GM10266 (cell line): ENCODE measurements around the gene TBCC.

Experiments used
- DNase-seq: peaks from one replicate; pipeline ENCODE4 v3.0.0; 2012; ENCODE audit errors: extremely low spot score
- TF ChIP-seq, protein P1 (sequence below): IDR thresholded peaks from 2 replicates; pipeline ENCODE4 v1.5.1; 2012; ENCODE audit warnings: mild to moderate bottlenecking, low read depth; ENCODE audit not compliant: control insufficient read depth, insufficient read depth; ENCODE audit errors: missing control alignments

The TBCC gene

DNA sequence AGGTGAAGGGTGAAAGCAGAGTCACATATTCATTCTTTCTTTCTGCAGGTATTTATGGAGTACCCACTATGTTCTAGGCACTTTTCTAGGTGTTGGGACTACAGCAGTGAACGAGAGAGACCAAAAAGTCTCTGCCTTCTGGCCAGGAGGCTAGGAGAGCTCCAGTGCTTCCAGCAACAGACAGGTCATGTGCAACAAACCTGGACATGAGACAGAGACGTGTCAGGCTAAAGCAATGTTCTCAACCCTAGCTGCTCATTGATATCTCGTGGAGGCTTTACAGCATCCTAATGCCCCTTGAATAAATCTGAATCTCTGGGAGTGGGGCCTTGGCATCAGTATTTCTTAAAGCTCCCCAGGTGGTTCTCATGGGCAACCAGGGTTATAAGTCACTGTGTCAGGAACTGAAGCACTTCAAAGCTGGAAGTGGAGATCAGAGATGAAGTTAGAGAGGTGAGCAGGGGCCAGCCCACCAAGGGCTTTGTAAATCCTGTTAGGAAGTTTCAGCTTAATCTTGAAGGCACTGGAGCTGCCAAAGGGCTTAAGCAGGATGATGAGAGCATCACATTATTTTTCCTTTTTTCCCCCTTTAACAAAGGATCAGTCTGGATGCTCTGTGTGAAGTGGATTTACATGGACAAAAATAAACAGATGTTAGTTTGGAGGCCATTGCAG is 13.0 kb upstream of the TBCC start:
- TF ChIP-seq, protein P1, sequence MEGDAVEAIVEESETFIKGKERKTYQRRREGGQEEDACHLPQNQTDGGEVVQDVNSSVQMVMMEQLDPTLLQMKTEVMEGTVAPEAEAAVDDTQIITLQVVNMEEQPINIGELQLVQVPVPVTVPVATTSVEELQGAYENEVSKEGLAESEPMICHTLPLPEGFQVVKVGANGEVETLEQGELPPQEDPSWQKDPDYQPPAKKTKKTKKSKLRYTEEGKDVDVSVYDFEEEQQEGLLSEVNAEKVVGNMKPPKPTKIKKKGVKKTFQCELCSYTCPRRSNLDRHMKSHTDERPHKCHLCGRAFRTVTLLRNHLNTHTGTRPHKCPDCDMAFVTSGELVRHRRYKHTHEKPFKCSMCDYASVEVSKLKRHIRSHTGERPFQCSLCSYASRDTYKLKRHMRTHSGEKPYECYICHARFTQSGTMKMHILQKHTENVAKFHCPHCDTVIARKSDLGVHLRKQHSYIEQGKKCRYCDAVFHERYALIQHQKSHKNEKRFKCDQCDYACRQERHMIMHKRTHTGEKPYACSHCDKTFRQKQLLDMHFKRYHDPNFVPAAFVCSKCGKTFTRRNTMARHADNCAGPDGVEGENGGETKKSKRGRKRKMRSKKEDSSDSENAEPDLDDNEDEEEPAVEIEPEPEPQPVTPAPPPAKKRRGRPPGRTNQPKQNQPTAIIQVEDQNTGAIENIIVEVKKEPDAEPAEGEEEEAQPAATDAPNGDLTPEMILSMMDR, result no peak
- DNase-seq, result no peak

DNA sequence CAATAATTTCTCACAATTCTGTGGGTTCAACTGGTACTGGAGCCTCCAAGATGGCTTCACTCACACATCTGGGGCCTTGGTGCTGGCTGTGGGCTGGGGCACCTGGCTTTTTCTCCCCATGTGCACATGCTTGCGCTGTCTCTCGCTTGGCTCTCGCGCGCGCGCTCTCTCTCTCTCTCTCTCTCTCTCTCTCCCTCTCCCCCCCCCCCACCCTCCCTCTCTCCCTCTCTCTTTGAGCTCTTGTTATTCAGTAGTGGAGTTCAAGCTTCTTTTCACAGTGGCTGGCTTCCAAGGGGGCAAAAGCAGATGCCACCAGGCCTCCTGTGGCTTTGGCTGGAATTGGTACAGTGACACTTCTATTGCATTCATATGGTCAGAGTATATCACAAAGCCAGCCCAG is 10.8 kb upstream of the TBCC start:
- DNase-seq, result no peak
- TF ChIP-seq, protein P1, result no peak

DNA sequence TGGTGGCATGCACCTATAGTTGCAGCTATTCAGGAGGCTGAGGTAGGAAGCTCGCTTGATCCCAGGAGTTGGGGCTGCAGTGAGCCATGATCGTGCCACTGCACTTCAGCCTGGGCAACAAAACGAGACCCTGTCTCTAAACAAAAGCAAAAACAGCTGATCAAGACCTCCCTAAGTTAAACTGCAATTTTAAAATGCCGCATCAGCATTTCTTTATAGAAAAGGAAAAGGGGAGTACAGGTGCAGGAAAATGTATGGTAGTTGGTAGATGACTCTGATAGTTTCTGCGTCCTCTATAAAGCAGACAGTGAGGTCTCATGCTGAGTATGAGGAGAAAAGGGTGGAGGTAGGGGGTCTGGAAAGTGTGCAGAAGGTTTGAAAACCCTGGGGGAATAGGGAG is 8.9 kb upstream of the TBCC start:
- TF ChIP-seq, protein P1, result no peak
- DNase-seq, result no peak

DNA sequence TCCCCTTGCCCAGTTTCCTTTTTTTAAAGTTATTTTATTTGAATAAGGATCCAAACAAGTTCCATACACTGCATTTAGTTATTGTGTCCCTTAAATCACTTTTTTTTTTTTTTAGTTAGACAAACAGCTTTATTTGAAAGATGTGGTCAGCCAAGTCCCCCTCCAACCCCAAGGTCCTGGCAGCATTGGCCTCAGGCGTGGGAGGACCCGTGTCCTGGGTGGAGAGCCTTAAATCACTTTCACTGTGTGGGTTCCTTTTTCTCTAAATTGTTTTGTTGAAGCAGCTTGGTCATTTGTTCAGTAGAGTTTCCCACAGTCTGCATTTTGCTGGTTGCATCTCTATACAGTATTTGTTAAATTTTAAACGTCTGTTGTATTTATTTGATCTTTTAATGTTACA is 5.2 kb upstream of the TBCC start:
- DNase-seq, result no peak
- TF ChIP-seq, protein P1, result no peak

DNA sequence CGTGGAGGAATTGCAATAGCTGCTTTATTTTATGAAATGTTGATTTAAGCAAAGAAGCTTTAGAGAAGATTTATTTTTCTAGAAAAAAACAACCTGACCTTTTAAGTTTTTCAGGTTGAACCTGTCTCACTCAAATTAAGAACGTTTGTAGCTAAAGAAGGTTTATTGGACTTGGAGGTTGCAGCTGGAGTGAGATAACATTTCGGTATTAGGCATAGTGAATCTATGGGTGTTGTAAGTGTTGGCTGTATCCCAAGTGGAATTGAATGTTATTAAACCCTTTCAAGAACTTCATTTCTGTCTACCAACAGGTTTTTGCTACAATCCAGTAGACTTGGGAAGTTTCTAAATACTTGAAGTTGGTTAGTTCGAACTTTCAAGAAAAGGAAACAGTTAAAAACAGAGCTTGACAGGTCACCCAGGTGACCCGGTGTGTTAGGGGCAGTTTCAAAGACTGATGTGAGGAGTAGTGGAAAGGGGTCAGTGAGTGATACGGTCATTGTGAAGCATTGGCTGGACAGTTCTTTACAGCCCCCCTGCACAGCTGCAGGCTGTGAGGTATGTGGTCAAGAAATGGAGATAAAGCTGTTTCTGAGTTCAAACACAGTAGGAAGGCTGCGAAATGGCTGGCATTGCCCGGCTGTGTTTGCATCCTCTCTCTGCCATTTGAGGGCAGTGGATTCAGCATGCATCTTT is 2.4 kb upstream of the TBCC start:
- TF ChIP-seq, protein P1, result no peak
- DNase-seq, result no peak

DNA sequence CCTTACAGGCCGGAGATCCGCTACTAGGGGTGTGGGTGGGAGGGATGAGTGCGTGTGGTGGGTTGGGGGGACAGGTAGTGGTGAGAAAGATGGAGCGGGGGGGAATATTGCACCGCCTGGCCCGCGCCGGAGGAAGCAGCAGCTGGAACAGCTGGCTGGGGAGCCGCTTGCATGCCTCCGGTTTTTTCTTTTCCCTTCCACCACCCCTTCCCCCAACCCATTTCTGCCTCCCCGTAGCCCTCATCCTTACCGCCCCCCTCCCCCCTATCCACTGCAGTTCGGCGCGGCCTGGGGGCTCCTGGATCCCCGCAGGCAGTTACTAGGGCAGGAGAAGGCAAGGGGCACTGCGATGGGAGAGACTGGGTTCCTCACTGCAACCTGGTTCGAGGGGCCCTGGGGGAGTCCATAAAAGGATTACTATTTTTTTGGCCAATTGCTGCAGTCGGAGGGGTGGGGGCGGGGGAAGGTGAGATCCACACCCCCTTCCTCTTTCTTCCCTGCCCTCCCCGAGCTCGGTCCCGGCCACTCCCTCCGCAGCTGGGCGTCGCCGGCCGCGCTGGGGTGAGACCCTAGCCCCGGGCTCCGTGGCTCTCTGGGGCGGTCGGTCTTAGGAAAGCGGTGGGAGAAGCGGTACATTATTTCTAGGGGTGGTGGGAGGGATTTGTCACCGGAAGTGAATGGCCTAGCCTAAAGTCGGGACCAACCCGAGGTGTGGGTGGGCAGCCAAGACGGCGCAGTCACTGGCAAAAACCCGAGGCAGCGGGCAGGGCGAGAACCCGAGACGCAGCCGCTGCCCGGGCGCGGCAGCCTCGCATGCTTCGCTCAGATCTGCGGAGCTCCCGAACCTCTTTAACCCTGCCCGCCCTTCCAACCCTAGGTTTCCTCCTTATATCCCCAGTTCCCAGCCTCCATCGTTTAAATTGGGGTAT is 824 bp upstream of the TBCC start:
- DNase-seq, result peak; percentile 88
- TF ChIP-seq, protein P1, result no peak
